MM.1S (cell line): ENCODE data around the gene ADGRF1.
A peak's percentile ranks its signal among the peaks of the same experiment; 100 is the strongest.

ENCODE experiments used
- DNase-seq: peaks from one replicate; pipeline ENCODE4 v3.0.0-alpha.2; 2015
- H2AFZ ChIP-seq: fragments of 300-600 bp; sonication (generic); 2 replicates; pipeline ENCODE4 v1.6.0; 2016; ENCODE audit warnings: antibody characterized with exemption, low read length
- H3F3A ChIP-seq: fragments of 300-600 bp; sonication (generic); 2 replicates; pipeline ENCODE4 v1.6.1; 2016; ENCODE audit warnings: mild to moderate bottlenecking, antibody characterized with exemption, low read length, moderate library complexity, mixed read lengths; ENCODE audit not compliant: insufficient read depth
- H3K27ac ChIP-seq: fragments of 300-600 bp; sonication (generic); 2 replicates; pipeline ENCODE4 v1.5.1; 2016; ENCODE audit warnings: mild to moderate bottlenecking, low read length
- H3K27me3 ChIP-seq: fragments of 300-600 bp; sonication (generic); replicated peaks from 2 replicates; pipeline ENCODE4 v1.6.0; 2016; ENCODE audit warnings: low read length; ENCODE audit not compliant: insufficient read depth
- H3K36me3 ChIP-seq: fragments of 300-600 bp; sonication (generic); replicated peaks from 2 replicates; pipeline ENCODE4 v1.6.1; 2016; ENCODE audit warnings: mild to moderate bottlenecking, low read length, mixed read lengths; ENCODE audit not compliant: insufficient read depth
- H3K4me1 ChIP-seq: fragments of 300-600 bp; sonication (generic); 2 replicates; pipeline ENCODE4 v1.6.1; 2016; ENCODE audit warnings: low read length, mixed read lengths
- H3K4me2 ChIP-seq: fragments of 300-600 bp; sonication (generic); 2 replicates; pipeline ENCODE4 v1.6.0; 2016; ENCODE audit warnings: low read depth, low read length
- H3K4me3 ChIP-seq: fragments of 300-600 bp; sonication (generic); 2 replicates; pipeline ENCODE4 v1.5.1; 2016; ENCODE audit warnings: low read length, mixed read lengths
- H3K79me2 ChIP-seq: fragments of 300-600 bp; sonication (generic); 2 replicates; pipeline ENCODE4 v1.6.1; 2016; ENCODE audit warnings: mixed run types, low read length, mixed read lengths
- H3K9ac ChIP-seq: fragments of 300-600 bp; sonication (generic); 2 replicates; pipeline ENCODE4 v1.6.1; 2016; ENCODE audit warnings: low read length, mixed read lengths
- H3K9me2 ChIP-seq: fragments of 300-600 bp; sonication (generic); replicated peaks from 2 replicates; pipeline ENCODE4 v1.6.1; 2016; ENCODE audit warnings: mild to moderate bottlenecking, low read length, mixed read lengths; ENCODE audit not compliant: insufficient read depth
- H3K9me3 ChIP-seq: fragments of 300-600 bp; sonication (generic); replicated peaks from 2 replicates; pipeline ENCODE4 v1.6.1; 2016; ENCODE audit warnings: mild to moderate bottlenecking, low read length, mixed read lengths; ENCODE audit not compliant: insufficient read depth
- H4K20me1 ChIP-seq: fragments of 300-600 bp; sonication (generic); 2 replicates; pipeline ENCODE4 v1.6.1; 2016; ENCODE audit warnings: mild to moderate bottlenecking, low read length, moderate library complexity, mixed read lengths; ENCODE audit not compliant: insufficient read depth
- CTCF ChIP-seq: fragments of 300-600 bp; sonication (generic); IDR thresholded peaks from 2 replicates; pipeline ENCODE4 v1.5.1; 2016; ENCODE audit warnings: antibody characterized with exemption, low read length, mixed read lengths
- EZH2 ChIP-seq: fragments of 300-600 bp; sonication (generic); optimal IDR thresholded peaks from 2 replicates; pipeline ENCODE3; 2017; ENCODE audit warnings: low read depth, mild to moderate bottlenecking, antibody characterized with exemption, low read length, mixed read lengths
- EZH2phosphoT487 ChIP-seq: fragments of 300-600 bp; sonication (generic); IDR thresholded peaks from 2 replicates; pipeline ENCODE4 v1.6.1; 2018; ENCODE audit warnings: antibody characterized with exemption, low read length

The ADGRF1 gene

DNA sequence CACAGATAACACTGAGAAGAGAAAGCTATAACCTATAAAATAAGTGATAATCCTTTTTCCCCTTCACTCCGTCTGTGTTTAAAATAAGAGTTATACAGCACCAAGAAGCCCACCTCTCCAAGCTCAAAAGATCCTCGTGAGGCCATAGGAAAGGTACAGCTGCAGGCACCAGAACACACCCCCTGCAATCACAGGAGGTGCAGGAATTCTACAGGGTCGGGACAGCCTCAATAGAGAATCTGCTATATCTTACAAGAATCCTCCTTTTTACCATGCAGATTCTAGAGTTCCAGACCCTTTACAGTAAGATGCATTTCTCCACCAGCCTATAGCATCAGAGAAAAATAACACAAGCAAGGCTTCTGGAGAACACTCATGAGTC, 5.0 kb upstream of the ADGRF1 start:
- Histone ChIP-seq H3K9ac (no peak overlapping the region), H3K4me2 (peak overlapping the region; percentile 56; the same call in 1 of the 2 replicates), H3K27me3 (no peaks in the 10 kb centered on the region), H3K79me2 (no peaks in the 10 kb centered on the region), H3K4me3 (no peak overlapping the region), H3K9me3 (no peaks in the 10 kb centered on the region), H3K27ac (no peak overlapping the region), H3K9me2 (no peaks in the 10 kb centered on the region), H4K20me1 (no peaks in the 10 kb centered on the region), H3F3A (no peaks in the 10 kb centered on the region), H3K4me1 (no peaks in the 10 kb centered on the region), H2AFZ (peak overlapping the region; percentile 71), H3K36me3 (no peaks in the 10 kb centered on the region)
- no peak for DNase-seq
- no peak for TF ChIP-seq EZH2phosphoT487
- TF ChIP-seq CTCF = no peak
- no peak for TF ChIP-seq EZH2

DNA sequence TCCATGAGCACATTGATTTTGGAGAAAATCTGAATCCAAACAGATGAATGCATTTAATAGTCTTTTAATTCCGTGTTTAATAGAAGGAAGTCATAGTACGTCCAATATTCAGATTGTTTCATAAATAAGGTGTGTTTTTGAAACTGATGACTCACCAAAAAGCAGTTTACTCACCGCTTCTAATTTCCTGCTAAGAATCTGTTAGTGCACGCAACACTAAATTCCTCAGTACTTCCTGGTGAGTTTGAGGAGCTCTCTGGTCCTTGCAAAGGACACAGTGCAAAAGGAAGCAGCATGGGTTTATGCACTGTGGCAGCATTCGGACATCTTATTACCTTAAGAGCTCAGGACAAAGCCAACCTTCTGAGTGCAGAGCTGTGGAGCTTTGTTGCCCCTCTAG, 2.3 kb upstream of the ADGRF1 start:
- Histone ChIP-seq H3K4me1 (no peaks in the 10 kb centered on the region), H2AFZ (no peak overlapping the region), H3K9me2 (no peaks in the 10 kb centered on the region), H3K9me3 (no peaks in the 10 kb centered on the region), H3K4me2 (no peak overlapping the region), H3K27me3 (no peaks in the 10 kb centered on the region), H3K4me3 (no peak overlapping the region), H3K9ac (no peak overlapping the region), H3K27ac (no peak overlapping the region), H3F3A (no peaks in the 10 kb centered on the region), H4K20me1 (no peaks in the 10 kb centered on the region), H3K79me2 (no peaks in the 10 kb centered on the region), H3K36me3 (no peaks in the 10 kb centered on the region)
- TF ChIP-seq EZH2 (no peak), EZH2phosphoT487 (no peak), CTCF (no peak)
- no peak for DNase-seq

DNA sequence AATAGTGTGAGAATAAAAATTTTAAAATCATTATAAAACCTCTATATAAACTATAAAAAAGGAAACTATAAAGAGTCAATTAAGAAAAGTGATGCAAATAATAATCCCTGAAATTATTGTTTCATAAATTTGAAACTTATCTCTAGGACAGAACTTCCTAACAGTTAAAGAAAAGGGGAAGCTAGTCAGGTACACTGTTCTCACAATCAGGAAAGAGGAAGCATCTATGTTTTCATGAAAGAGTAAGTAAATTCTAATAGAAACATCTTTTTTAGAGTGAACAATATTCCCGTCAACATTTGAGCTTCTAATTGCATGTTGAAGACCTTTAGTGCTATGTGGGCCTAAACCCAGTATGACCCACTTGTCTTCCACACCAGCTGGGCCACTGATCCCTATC, 1.2 kb upstream of the ADGRF1 start:
- Histone ChIP-seq H3K4me1 (no peaks in the 10 kb centered on the region), H4K20me1 (no peaks in the 10 kb centered on the region), H3K9ac (no peak overlapping the region)

DNA sequence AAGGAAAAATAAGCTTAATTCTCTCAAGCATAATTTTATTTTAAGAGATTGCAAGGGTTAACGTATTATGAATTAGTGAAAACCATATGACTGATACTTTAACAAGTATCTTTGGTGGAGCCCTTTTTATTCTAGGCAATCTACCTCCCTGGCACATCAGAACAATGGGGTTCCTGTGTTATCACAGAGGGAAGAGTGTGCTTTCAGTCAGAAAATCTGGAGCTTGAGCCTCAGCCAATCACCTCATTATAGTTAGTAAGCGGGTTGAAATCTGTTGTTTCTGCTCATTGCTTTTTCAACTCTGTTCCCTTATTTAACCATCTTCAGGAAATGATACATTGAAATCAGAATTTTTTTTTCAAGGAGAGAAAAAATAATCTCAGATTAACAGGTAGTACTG, 391 bp downstream of the ADGRF1 start:
- no peak for DNase-seq
- Histone ChIP-seq H3K9me3 (no peaks in the 10 kb centered on the region), H3K4me1 (no peaks in the 10 kb centered on the region), H2AFZ (no peak overlapping the region), H3K4me2 (no peak overlapping the region), H3K79me2 (no peaks in the 10 kb centered on the region), H4K20me1 (no peaks in the 10 kb centered on the region), H3K4me3 (no peak overlapping the region), H3F3A (no peaks in the 10 kb centered on the region), H3K9ac (no peak overlapping the region), H3K36me3 (no peaks in the 10 kb centered on the region), H3K27ac (no peak overlapping the region), H3K27me3 (no peaks in the 10 kb centered on the region), H3K9me2 (no peaks in the 10 kb centered on the region)
- TF ChIP-seq EZH2phosphoT487 (no peak), EZH2 (no peak), CTCF (no peak)

More for the DNA sequence above, 1.2 kb upstream of the ADGRF1 start:
- no peaks in the 10 kb centered on the region for H3K79me2 ChIP-seq
- no peaks in the 10 kb centered on the region for H3K36me3 ChIP-seq
- no peak overlapping the region for H3K4me3 ChIP-seq
- no peak for DNase-seq
- no peaks in the 10 kb centered on the region for H3K9me3 ChIP-seq
- no peak for TF ChIP-seq EZH2phosphoT487
- no peak overlapping the region for H3K4me2 ChIP-seq
- H3K9me2 ChIP-seq = no peaks in the 10 kb centered on the region
- H2AFZ ChIP-seq = no peak overlapping the region
- H3K27me3 ChIP-seq = no peaks in the 10 kb centered on the region
- H3F3A ChIP-seq = no peaks in the 10 kb centered on the region
- H3K27ac ChIP-seq = no peak overlapping the region
